ENCODE data around the gene KLHL18. TPM values are rescaled to one million over a fixed set of nuclear protein-coding genes. Genes with fewer than 3 reads are reported as not detected.

KLHL18 gene
- total and polyA plus RNA-seq, 2 of the 4 experiments (the other 2 are of a cell fraction) = 29.1 to 76.2 TPM

DNA sequence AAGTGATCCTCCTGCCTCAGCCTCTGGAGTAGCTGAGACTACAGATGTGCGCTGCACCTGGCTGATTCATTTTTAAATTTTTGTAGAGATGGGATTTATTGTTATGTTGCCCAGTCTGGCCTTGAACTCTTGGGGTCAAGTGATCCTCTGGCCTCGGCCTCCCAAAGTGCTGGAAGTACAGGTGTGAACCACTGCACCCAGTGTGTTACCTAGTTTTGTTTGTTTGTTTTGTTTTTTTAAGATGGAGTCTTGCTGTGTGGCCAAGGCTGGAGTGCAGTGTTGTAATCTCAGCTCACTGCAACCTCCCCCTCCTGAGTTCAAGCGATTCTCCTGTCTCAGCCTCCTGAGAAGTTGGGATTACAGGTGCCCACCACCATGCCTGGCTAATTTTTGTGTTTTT, 110.2 kb downstream of the KLHL18 start:
- Histone ChIP-seq H3K56ac (ENCODE audit: extremely low read depth, insufficient read depth, low read length) (no peak overlapping the region), H3K23ac (ENCODE audit: low read depth, low read length) (no peak overlapping the region), H3K14ac (replicated peaks; ENCODE audit: low read depth, low read length) (no peak overlapping the region), H3K18ac (ENCODE audit: low read depth, low read length) (no peak overlapping the region), H3K9ac (ENCODE audit: low read depth, low read length) (no peak overlapping the region), H3K4ac (ENCODE audit: low read depth, low read length) (no peak overlapping the region), H3K9me1 (ENCODE audit: insufficient read depth, low read length) (peaks cover 44% of the 10 kb centered on the region), H3K4me3 (ENCODE audit: insufficient read depth, low read depth, low read length) (no peak overlapping the region), H3K36me3 (ENCODE audit: control insufficient read depth, insufficient read depth, low read length) (peaks cover 8% of the 10 kb centered on the region), H4K8ac (ENCODE audit: low read depth in 2 of 2, low read length in 2 of 2) (no peak overlapping the region), H4K5ac (ENCODE audit: low read depth, low read length) (no peak overlapping the region), H2AK9ac (replicated peaks; ENCODE audit: low read depth, low read length, poor library complexity) (no peak overlapping the region), H2BK15ac (ENCODE audit: low read depth, low read length) (no peak overlapping the region), H3K4me2 (ENCODE audit: low read depth, low read length) (no peak overlapping the region), H3K79me1 (ENCODE audit: low read depth in 1 of 2, low read length in 2 of 2) (peaks cover 51 to 93% of the 10 kb centered on the region in 2 experiments), H2BK20ac (ENCODE audit: low read depth, low read length) (no peak overlapping the region), H4K91ac (ENCODE audit: insufficient read depth, low read depth, low read length) (no peak overlapping the region), H2BK5ac (ENCODE audit: low read depth, low read length, poor library complexity, severe bottlenecking) (no peak overlapping the region), H2AFZ (replicated peaks; ENCODE audit: low read length, poor library complexity) (no peak overlapping the region), H3K4me1 (ENCODE audit: control insufficient read depth, insufficient read depth, low read length) (peaks cover 22% of the 10 kb centered on the region), H2BK120ac (ENCODE audit: low read depth, low read length) (no peak overlapping the region), H3K9me3 (ENCODE audit: control insufficient read depth, insufficient read depth, low read length) (no peaks in the 10 kb centered on the region), H3K27ac (ENCODE audit: insufficient read depth, low read length) (no peak overlapping the region), H3K27me3 (ENCODE audit: control insufficient read depth, insufficient read depth, low read length) (no peaks in the 10 kb centered on the region), H4K20me1 (ENCODE audit: insufficient read depth, low read length) (peaks cover 71% of the 10 kb centered on the region), H2AK5ac (ENCODE audit: low read depth, low read length) (no peak overlapping the region)
- dilution Hi-C loops (cut with HindIII; ENCODE audit: low sequenced_read_pairs, unreplicated experiment) = no loop called here
- intact Hi-C loops (cut with micrococcal nuclease) = no loop called here
- no peak for DNase-seq
- BruUV-seq (replicated peaks) = no TSS peak
- in situ Hi-C loops (cut with MboI; ENCODE audit: low sequenced_read_pairs) = no loop called here
- ChIA-PET CTCF (no interaction called here), POLR2A (ENCODE audit: unreplicated experiment) (no interaction called here)
- TF ChIP-seq MXI1 (IDR thresholded peaks at IDR 0.05; ENCODE audit: borderline replicate concordance, low read depth, low read length) (no peak), POLR2A (IDR thresholded peaks at IDR 0.05; ENCODE audit: low read depth, low read length) (no peak), BHLHE40 (IDR thresholded peaks at IDR 0.05; ENCODE audit: low read depth, low read length) (no peak), FOS (IDR thresholded peaks at IDR 0.05; ENCODE audit: low read depth, low read length) (no peak), CHD1 (IDR thresholded peaks at IDR 0.05; ENCODE audit: low read depth, low read length) (no peak), RCOR1 (IDR thresholded peaks at IDR 0.05; ENCODE audit: insufficient replicate concordance, low read length) (no peak), NFE2L2 (IDR thresholded peaks at IDR 0.05; ENCODE audit: low read depth, low read length) (no peak), CEBPB (IDR thresholded peaks at IDR 0.05; ENCODE audit: low read depth, low read length) (no peak), RFX5 (IDR thresholded peaks at IDR 0.05; ENCODE audit: low read depth, low read length) (no peak), MAZ (IDR thresholded peaks at IDR 0.05; ENCODE audit: borderline replicate concordance, low read depth, low read length) (no peak), RAD21 (IDR thresholded peaks at IDR 0.05; ENCODE audit: low read length) (no peak), SMC3 (IDR thresholded peaks at IDR 0.05; ENCODE audit: low read depth, low read length) (no peak), MAFK (IDR thresholded peaks at IDR 0.05; ENCODE audit: low read depth, low read length) (no peak), USF2 (IDR thresholded peaks at IDR 0.05; ENCODE audit: low read depth, low read length) (no peak)
- TF ChIP-seq, protein P1, sequence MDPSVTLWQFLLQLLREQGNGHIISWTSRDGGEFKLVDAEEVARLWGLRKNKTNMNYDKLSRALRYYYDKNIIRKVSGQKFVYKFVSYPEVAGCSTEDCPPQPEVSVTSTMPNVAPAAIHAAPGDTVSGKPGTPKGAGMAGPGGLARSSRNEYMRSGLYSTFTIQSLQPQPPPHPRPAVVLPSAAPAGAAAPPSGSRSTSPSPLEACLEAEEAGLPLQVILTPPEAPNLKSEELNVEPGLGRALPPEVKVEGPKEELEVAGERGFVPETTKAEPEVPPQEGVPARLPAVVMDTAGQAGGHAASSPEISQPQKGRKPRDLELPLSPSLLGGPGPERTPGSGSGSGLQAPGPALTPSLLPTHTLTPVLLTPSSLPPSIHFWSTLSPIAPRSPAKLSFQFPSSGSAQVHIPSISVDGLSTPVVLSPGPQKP (IDR thresholded peaks at IDR 0.05; ENCODE audit: borderline replicate concordance, low read depth, low read length) = no peak
- TF ChIP-seq, protein P2, sequence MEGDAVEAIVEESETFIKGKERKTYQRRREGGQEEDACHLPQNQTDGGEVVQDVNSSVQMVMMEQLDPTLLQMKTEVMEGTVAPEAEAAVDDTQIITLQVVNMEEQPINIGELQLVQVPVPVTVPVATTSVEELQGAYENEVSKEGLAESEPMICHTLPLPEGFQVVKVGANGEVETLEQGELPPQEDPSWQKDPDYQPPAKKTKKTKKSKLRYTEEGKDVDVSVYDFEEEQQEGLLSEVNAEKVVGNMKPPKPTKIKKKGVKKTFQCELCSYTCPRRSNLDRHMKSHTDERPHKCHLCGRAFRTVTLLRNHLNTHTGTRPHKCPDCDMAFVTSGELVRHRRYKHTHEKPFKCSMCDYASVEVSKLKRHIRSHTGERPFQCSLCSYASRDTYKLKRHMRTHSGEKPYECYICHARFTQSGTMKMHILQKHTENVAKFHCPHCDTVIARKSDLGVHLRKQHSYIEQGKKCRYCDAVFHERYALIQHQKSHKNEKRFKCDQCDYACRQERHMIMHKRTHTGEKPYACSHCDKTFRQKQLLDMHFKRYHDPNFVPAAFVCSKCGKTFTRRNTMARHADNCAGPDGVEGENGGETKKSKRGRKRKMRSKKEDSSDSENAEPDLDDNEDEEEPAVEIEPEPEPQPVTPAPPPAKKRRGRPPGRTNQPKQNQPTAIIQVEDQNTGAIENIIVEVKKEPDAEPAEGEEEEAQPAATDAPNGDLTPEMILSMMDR (conservative IDR thresholded peaks at IDR 0.05; ENCODE audit: low read depth, low read length) = no peak
- ATAC-seq (ENCODE audit: low read depth) = no peak
- no CpG with 5 or more reads among the region's 3 CpGs for WGBS, 2 experiments (ENCODE audit: extremely low coverage in 2 of 2, insufficient read length in 1 of 2)

Measured in IMR-90 (cell line).